Esophagus squamous epithelium (tissue), 4 donors: Measurements from ENCODE around the gene LINC00237.

Source experiments
- POLR2A ChIP-seq, 4 donors: fragments of 450-650 bp; IDR thresholded peaks; one replicate each; pipeline ENCODE4 v1.6.1; 2017; ENCODE audit warnings: antibody characterized with exemption in 4 of 4, mild to moderate bottlenecking in 4 of 4, moderate library complexity in 3 of 4
- TF ChIP-seq, protein P1 (sequence below), 6 experiments: fragments of 450-650 bp in 4 of 6; fragments of 200-600 bp in 2 of 6; sonication (generic) in 2 of 6; IDR thresholded peaks; one replicate each; pipeline ENCODE4 v1.5.1; 2016 to 2019; ENCODE audit warnings: antibody characterized with exemption in 6 of 6, mild to moderate bottlenecking in 4 of 6, moderate library complexity in 4 of 6

DNA sequence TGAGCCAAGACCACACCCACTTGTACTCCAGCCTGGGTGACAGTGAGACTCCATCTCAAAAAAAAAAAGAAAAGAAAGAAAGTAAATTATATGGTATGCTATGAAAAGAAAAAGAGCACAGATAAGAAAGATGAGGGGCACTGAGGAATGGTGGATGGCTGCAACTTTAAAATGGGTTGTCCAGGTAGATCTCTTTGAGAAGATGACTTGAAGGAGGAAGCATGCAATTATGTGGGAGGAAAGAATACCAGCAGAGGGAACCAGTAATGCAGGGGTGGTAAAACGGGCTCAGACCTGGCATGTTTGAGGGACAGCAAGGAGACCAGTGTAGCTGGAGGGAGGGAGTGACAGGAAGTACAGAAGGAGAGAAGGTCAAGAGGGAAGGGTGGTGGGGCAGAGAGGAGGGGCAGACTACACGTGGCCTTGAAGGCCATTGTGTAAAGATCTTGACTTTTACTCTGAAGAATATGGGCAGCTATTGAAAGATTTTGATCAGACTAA, 22.3 kb downstream of the LINC00237 start:
- TF ChIP-seq, protein P1, sequence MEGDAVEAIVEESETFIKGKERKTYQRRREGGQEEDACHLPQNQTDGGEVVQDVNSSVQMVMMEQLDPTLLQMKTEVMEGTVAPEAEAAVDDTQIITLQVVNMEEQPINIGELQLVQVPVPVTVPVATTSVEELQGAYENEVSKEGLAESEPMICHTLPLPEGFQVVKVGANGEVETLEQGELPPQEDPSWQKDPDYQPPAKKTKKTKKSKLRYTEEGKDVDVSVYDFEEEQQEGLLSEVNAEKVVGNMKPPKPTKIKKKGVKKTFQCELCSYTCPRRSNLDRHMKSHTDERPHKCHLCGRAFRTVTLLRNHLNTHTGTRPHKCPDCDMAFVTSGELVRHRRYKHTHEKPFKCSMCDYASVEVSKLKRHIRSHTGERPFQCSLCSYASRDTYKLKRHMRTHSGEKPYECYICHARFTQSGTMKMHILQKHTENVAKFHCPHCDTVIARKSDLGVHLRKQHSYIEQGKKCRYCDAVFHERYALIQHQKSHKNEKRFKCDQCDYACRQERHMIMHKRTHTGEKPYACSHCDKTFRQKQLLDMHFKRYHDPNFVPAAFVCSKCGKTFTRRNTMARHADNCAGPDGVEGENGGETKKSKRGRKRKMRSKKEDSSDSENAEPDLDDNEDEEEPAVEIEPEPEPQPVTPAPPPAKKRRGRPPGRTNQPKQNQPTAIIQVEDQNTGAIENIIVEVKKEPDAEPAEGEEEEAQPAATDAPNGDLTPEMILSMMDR (IDR thresholded peaks at IDR 0.05) = no peak
- no peak for TF ChIP-seq POLR2A (IDR thresholded peaks at IDR 0.05)
